ENCODE data around the gene ZBTB24.

DNA sequence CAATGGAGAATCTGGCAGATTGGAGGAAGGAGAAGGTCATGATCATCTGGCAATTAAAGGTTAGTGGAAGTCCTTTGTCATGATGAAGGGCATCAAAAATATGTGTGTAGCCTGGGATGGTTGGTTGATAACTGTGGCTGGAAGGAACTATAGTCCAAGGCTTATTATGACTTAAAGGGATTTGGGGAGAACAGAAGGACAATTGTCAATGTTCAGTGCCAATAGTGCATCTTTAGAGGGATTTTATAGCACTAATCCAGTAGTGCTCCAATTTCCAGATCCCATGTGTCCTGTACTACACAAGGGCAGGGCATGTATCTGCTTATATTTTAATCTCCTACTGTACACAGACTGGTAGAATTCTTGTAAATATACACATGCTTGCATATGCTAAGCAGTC is 5.0 kb upstream of the ZBTB24 start:
- no peak for TF ChIP-seq MAX (IDR thresholded peaks at IDR 0.05; ENCODE audit: low read depth, low read length)
- TF ChIP-seq CTCF (IDR thresholded peaks at IDR 0.05; ENCODE audit: low read depth, low read length) = no peak
- TF ChIP-seq MYC (IDR thresholded peaks at IDR 0.05; ENCODE audit: low read depth, low read length) = no peak
- TF ChIP-seq POLR2A (IDR thresholded peaks at IDR 0.05; ENCODE audit: extremely low read depth, insufficient read length) = no peak
